Measurements from ENCODE around the gene ZNF485.

DNA sequence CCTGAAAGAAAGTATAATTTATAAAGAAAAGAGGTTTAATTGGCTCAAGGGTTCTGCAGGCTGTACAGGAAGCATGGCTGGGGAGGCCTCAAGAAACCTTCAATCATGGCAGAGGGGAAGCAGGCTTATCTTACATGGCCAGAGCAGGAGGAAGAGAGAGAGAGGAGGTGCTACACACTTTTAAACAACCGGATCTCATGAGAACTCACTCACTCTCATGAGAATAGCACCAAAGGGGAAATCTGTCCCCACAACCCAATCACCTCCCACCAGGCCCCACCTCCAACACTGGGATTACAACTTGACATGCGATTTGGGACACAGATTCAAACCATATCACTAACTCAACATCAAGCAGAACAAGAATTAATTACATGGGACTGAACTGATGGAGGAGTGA, 6.9 kb upstream of the ZNF485 start:
- TF ChIP-seq, protein P1, sequence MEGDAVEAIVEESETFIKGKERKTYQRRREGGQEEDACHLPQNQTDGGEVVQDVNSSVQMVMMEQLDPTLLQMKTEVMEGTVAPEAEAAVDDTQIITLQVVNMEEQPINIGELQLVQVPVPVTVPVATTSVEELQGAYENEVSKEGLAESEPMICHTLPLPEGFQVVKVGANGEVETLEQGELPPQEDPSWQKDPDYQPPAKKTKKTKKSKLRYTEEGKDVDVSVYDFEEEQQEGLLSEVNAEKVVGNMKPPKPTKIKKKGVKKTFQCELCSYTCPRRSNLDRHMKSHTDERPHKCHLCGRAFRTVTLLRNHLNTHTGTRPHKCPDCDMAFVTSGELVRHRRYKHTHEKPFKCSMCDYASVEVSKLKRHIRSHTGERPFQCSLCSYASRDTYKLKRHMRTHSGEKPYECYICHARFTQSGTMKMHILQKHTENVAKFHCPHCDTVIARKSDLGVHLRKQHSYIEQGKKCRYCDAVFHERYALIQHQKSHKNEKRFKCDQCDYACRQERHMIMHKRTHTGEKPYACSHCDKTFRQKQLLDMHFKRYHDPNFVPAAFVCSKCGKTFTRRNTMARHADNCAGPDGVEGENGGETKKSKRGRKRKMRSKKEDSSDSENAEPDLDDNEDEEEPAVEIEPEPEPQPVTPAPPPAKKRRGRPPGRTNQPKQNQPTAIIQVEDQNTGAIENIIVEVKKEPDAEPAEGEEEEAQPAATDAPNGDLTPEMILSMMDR (conservative IDR thresholded peaks at IDR 0.05; ENCODE audit: low read depth, low read length) = no peak
- TF ChIP-seq EZH2 (IDR thresholded peaks at IDR 0.05; ENCODE audit: borderline replicate concordance, low read depth, low read length, poor library complexity, severe bottlenecking) = no peak

All from A673 (cell line).